HEK293 (cell line): ENCODE measurements around the gene THAP4.

Experiments
- CTCF ChIA-PET: fragments of 350-600 bp; formaldehyde crosslinking; extraction: SDS; loops from one replicate; lab custom pipeline; 2021; ENCODE audit warnings: antibody characterized with exemption; lab: Yijun Ruan, JAX
- POLR2A ChIA-PET: fragments of 300-600 bp; formaldehyde crosslinking; extraction: SDS; loops from one replicate; lab custom pipeline; 2020; ENCODE audit warnings: antibody characterized with exemption, inconsistent platforms; lab: Yijun Ruan, JAX
- H3K27ac ChIP-seq: fragments of 200-500 bp; sonication (Bioruptor generic); 2 replicates; pipeline ENCODE4 v1.5.1; 2014; ENCODE audit warnings: low read depth, low read length, control low read depth, inconsistent platforms; ENCODE audit errors: extremely low read depth
- H3K36me3 ChIP-seq, 2 experiments: fragments of 200-500 bp in 1 of 2; sonication (Bioruptor generic) in 1 of 2; 1 replicate in 1 of 2; 2 replicates in 1 of 2; pipeline ENCODE4 v1.5.1; 2014 to 2017; ENCODE audit warnings: inconsistent platforms in 2 of 2, low read length in 2 of 2; ENCODE audit not compliant: control insufficient read depth in 2 of 2, insufficient read depth in 1 of 2
- H3K4me1 ChIP-seq: fragments of 200-500 bp; sonication (Bioruptor generic); 2 replicates; pipeline ENCODE4 v1.5.1; 2014; ENCODE audit warnings: mild to moderate bottlenecking, low read length, inconsistent platforms; ENCODE audit not compliant: control insufficient read depth, insufficient read depth
- H3K4me3 ChIP-seq: 2 replicates; pipeline ENCODE4 v1.5.1; 2011; ENCODE audit warnings: low read depth, mild to moderate bottlenecking, control low read depth, low read length, moderate library complexity
- H3K9me3 ChIP-seq: fragments of 200-500 bp; sonication (Bioruptor generic); 2 replicates; pipeline ENCODE4 v1.5.1; 2014; ENCODE audit warnings: low read depth, low read length, inconsistent platforms; ENCODE audit not compliant: control insufficient read depth, insufficient read depth
- MEIS1 ChIP-seq: sonication (generic); formaldehyde crosslinking; IDR thresholded peaks from 2 replicates; pipeline ENCODE4 v1.8.1; 2022; ENCODE audit warnings: missing genetic modification reagents, mild to moderate bottlenecking, borderline replicate concordance
- PRDM2 ChIP-seq: fragments of 450-650 bp; formaldehyde crosslinking; IDR thresholded peaks from 2 replicates; pipeline ENCODE4 v1.5.1; 2016; ENCODE audit warnings: missing biosample characterization, missing genetic modification characterization, borderline replicate concordance
- ZNF148 ChIP-seq: fragments of 450-650 bp; formaldehyde crosslinking; IDR thresholded peaks from 2 replicates; pipeline ENCODE4 v1.5.0; 2017; ENCODE audit warnings: missing biosample characterization, missing genetic modification characterization, borderline replicate concordance
- ZNF214 ChIP-seq: fragments of 450-650 bp; formaldehyde crosslinking; IDR thresholded peaks from 2 replicates; pipeline ENCODE4 v1.5.1; 2017; ENCODE audit warnings: missing biosample characterization, mild to moderate bottlenecking, missing genetic modification characterization, borderline replicate concordance
- ZNF280C ChIP-seq: fragments of 450-650 bp; formaldehyde crosslinking; IDR thresholded peaks from 2 replicates; pipeline ENCODE4 v1.5.1; 2016; ENCODE audit warnings: missing biosample characterization, missing genetic modification characterization
- ZNF366 ChIP-seq: fragments of 450-650 bp; formaldehyde crosslinking; conservative IDR thresholded peaks from 2 replicates; pipeline ENCODE4 v1.5.1; 2016; ENCODE audit warnings: missing biosample characterization, missing genetic modification characterization
- ZNF404 ChIP-seq: fragments of 450-650 bp; formaldehyde crosslinking; IDR thresholded peaks from 2 replicates; pipeline ENCODE4 v1.5.1; 2017; ENCODE audit warnings: missing biosample characterization, missing genetic modification characterization
- ZNF549 ChIP-seq: fragments of 450-650 bp; IDR thresholded peaks from 2 replicates; pipeline ENCODE4 v1.5.1; 2018; ENCODE audit warnings: missing biosample characterization, missing genetic modification characterization, mild to moderate bottlenecking, inconsistent platforms, moderate library complexity
- ZNF639 ChIP-seq: fragments of 450-650 bp; formaldehyde crosslinking; IDR thresholded peaks from 2 replicates; pipeline ENCODE4 v1.5.1; 2016; ENCODE audit warnings: missing biosample characterization, missing genetic modification characterization
- ZNF645 ChIP-seq: fragments of 450-650 bp; formaldehyde crosslinking; IDR thresholded peaks from 2 replicates; pipeline ENCODE4; 2016; ENCODE audit warnings: missing biosample characterization, missing genetic modification characterization
- ZNF837 ChIP-seq: fragments of 450-650 bp; formaldehyde crosslinking; IDR thresholded peaks from 2 replicates; pipeline ENCODE4 v1.5.1; 2016; ENCODE audit warnings: missing biosample characterization, missing genetic modification characterization
- TF ChIP-seq, protein P1 (sequence below): fragments of 450-650 bp; formaldehyde crosslinking; IDR thresholded peaks from 2 replicates; pipeline ENCODE4 v1.5.1; 2016; ENCODE audit warnings: missing biosample characterization, missing genetic modification characterization
- TF ChIP-seq, protein P2 (sequence below): fragments of 450-650 bp; formaldehyde crosslinking; IDR thresholded peaks from 2 replicates; pipeline ENCODE4 v1.5.1; 2016; ENCODE audit warnings: missing biosample characterization, missing genetic modification characterization
- TF ChIP-seq, protein P3 (sequence below): fragments of 450-650 bp; formaldehyde crosslinking; IDR thresholded peaks from 2 replicates; pipeline ENCODE4 v1.5.1; 2016; ENCODE audit warnings: missing biosample characterization, missing genetic modification characterization

THAP4 gene

GRCh38 chr2:241555711-241556110 lies 81.2 kb downstream of the THAP4 start:
- no peak for TF ChIP-seq PRDM2 (tag by site-specific recombination)
- TF ChIP-seq, protein P1, sequence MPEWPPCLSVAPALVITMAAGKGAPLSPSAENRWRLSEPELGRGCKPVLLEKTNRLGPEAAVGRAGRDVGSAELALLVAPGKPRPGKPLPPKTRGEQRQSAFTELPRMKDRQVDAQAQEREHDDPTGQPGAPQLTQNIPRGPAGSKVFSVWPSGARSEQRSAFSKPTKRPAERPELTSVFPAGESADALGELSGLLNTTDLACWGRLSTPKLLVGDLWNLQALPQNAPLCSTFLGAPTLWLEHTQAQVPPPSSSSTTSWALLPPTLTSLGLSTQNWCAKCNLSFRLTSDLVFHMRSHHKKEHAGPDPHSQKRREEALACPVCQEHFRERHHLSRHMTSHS (tag by site-specific recombination) = no peak
- no peak for TF ChIP-seq ZNF214
- TF ChIP-seq ZNF404 (tag by site-specific recombination) = no peak
- TF ChIP-seq ZNF639 (tag by site-specific recombination) = no peak
- TF ChIP-seq ZNF549 (tag by site-specific recombination) = no peak
- TF ChIP-seq ZNF280C (tag by site-specific recombination) = no peak
- TF ChIP-seq ZNF837 (tag by site-specific recombination) = no peak
- H3K9me3 ChIP-seq = no peaks in the 10 kb centered on the region; the same call in 1 of the 2 replicates
- POLR2A ChIA-PET = interaction anchor here (0.6 kb wide), 1 partner anchor 29 kb away, joined by 3 read pairs; no protein-coding TSS in a partner anchor
- no peak overlapping the region for H3K4me3 ChIP-seq
- no peak overlapping the region for H3K27ac ChIP-seq
- CTCF ChIA-PET = interaction anchor here (0.5 to 0.6 kb wide), 2 partner anchors 40 to 91 kb away, joined by 3 to 5 read pairs; no protein-coding TSS in a partner anchor
- peaks cover 3% of the 10 kb centered on the region; the same call in 1 of the 2 replicates for H3K4me1 ChIP-seq
- no peaks in the 10 kb centered on the region for H3K36me3 ChIP-seq

DNA sequence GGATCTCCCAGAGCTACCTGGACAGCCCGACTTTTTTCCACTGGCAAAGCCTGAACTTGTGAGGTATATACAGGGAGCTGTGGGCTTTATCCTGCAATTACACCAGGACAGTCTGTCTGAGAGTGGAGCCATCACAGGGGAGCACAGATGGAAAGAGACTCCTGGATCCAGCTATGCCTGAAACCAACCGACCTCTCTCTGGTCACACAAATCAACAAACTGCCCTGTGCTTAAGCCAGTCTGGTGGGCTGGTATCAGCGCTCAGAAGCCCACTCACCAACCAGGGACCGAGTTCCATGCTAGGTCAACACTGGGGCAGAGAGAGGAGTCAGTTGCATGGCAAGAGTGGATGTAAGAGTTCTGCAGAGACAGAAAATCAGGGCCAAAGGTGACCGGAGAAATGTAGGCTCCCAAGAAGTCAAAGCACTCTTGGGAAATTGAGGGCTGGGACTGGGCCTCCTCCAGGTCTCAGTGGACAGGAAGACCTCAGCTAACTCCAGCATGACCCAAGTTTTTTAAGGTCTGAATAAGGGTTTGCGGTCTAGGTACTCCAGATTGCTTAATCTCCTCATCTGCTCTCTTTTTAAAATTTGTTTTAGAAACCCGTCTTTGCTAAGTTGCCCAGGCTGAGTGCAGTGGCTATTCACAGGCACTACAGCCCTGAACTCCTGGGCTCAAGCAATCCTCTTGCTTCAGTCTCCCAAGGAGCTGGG lies 82.2 kb downstream of the THAP4 start:
- ChIA-PET POLR2A (interaction anchor here (0.7 kb wide), 1 partner anchor 11 kb away, joined by 3 read pairs; no protein-coding TSS in a partner anchor), CTCF (no interaction called here)
- Histone ChIP-seq H3K36me3 (no peaks in the 10 kb centered on the region), H3K4me3 (no peak overlapping the region), H3K27ac (no peak overlapping the region), H3K9me3 (no peaks in the 10 kb centered on the region; the same call in 1 of the 2 replicates), H3K4me1 (peaks cover 5% of the 10 kb centered on the region; the same call in 1 of the 2 replicates)
- TF ChIP-seq, protein P2, sequence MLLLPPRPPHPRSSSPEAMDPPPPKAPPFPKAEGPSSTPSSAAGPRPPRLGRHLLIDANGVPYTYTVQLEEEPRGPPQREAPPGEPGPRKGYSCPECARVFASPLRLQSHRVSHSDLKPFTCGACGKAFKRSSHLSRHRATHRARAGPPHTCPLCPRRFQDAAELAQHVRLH (tag by site-specific recombination) = no peak
- TF ChIP-seq ZNF148 = no peak
- TF ChIP-seq ZNF645 (tag by site-specific recombination) = no peak
- TF ChIP-seq, protein P3, sequence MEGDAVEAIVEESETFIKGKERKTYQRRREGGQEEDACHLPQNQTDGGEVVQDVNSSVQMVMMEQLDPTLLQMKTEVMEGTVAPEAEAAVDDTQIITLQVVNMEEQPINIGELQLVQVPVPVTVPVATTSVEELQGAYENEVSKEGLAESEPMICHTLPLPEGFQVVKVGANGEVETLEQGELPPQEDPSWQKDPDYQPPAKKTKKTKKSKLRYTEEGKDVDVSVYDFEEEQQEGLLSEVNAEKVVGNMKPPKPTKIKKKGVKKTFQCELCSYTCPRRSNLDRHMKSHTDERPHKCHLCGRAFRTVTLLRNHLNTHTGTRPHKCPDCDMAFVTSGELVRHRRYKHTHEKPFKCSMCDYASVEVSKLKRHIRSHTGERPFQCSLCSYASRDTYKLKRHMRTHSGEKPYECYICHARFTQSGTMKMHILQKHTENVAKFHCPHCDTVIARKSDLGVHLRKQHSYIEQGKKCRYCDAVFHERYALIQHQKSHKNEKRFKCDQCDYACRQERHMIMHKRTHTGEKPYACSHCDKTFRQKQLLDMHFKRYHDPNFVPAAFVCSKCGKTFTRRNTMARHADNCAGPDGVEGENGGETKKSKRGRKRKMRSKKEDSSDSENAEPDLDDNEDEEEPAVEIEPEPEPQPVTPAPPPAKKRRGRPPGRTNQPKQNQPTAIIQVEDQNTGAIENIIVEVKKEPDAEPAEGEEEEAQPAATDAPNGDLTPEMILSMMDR (tag by site-specific recombination) = no peak
- no peak for TF ChIP-seq MEIS1 (CRISPR knock-in tag)
- no peak for TF ChIP-seq ZNF366
